Testis (tissue), 3 donors: ENCODE results near the gene SC5D. TPM values are rescaled to one million over a fixed set of nuclear protein-coding genes. Genes with fewer than 3 reads are reported as not detected.

Experiments
- DNase-seq: peaks from one replicate; pipeline ENCODE4 v3.0.0-alpha.2; 2019
- H3K27ac ChIP-seq, 2 donors: fragments of 200-600 bp; sonication (generic); one replicate each; pipeline ENCODE4 v1.5.1; 2019
- H3K27me3 ChIP-seq: fragments of 200-600 bp; sonication (generic); one replicate; pipeline ENCODE4 v1.5.1; 2019
- H3K36me3 ChIP-seq: fragments of 200-600 bp; sonication (generic); one replicate; pipeline ENCODE4 v1.5.1; 2017; ENCODE audit warnings: low read depth; ENCODE audit errors: missing control alignments
- H3K4me1 ChIP-seq: fragments of 200-600 bp; sonication (generic); one replicate; pipeline ENCODE4 v1.5.1; 2019
- H3K4me3 ChIP-seq, 2 donors: fragments of 200-600 bp; sonication (generic); one replicate each; pipeline ENCODE4 v1.5.1; 2017 to 2019
- H3K9me3 ChIP-seq: fragments of 200-600 bp; sonication (generic); one replicate; pipeline ENCODE4 v1.5.1; 2017
- CTCF ChIP-seq, 3 experiments: fragments of 450-650 bp in 2 of 3; fragments of 200-600 bp in 1 of 3; sonication (generic) in 1 of 3; IDR thresholded peaks; one replicate each; pipeline ENCODE4 v1.5.1; 2016 to 2019; ENCODE audit warnings: antibody characterized with exemption in 3 of 3, mild to moderate bottlenecking in 2 of 3, moderate library complexity in 1 of 3
- POLR2A ChIP-seq: fragments of 450-650 bp; IDR thresholded peaks from one replicate; pipeline ENCODE4 v1.6.1; 2017; ENCODE audit warnings: antibody characterized with exemption, mild to moderate bottlenecking, moderate library complexity
- WGBS, 2 donors: methylation state at CpG; one replicate each; pipeline ENCODE4 v1.1.5; 2018; 5-methylcytosine and 5-hydroxymethylcytosine counted together
- intact Hi-C: fragments of 100-400 bp; cut with DNase I; formaldehyde crosslinking; loops from one replicate; pipeline ENCODE4 v1.15.1; 2023; ENCODE audit warnings: low total_unique reads
- polyA plus RNA-seq: library from polyadenylated mRNA; stranded (reverse); fragments of 350-450 nt; fragmentation: Illumina TruSeq; extraction: RNeasy Lipid Tissue Mini Kit (QIAGEN cat#74804); gene quantifications from one replicate; pipeline ENCODE4 v1.2.3, GENCODE V29; 2014; ENCODE audit warnings: low read depth, low replicate concordance; ENCODE audit not compliant: insufficient read depth
- total RNA-seq, 2 donors: library from RNA; depleted of rRNA; stranded (reverse); fragments of >200 nt; gene quantifications; one replicate each; pipeline ENCODE4 v1.2.3, GENCODE V29; 2016

The SC5D gene
- total and polyA plus RNA-seq, 3 donors from 2014 or later = 34.6 to 46.4 (median 41.3) TPM

- intact Hi-C loops = no loop called here
Observed at GRCh38 chr11:121309688-121310087, 17.1 kb downstream of the SC5D start.

GRCh38 chr11:121310908-121311307 is 18.3 kb downstream of the SC5D start:
- TF ChIP-seq POLR2A = no peak
- TF ChIP-seq CTCF (IDR thresholded peaks at IDR 0.05) = no peak
- intact Hi-C loops = no loop called here
- Histone ChIP-seq H3K4me3 (no peak overlapping the region), H3K27me3 (no peaks in the 10 kb centered on the region), H3K36me3 (no peaks in the 10 kb centered on the region), H3K27ac (no peak overlapping the region), H3K4me1 (no peaks in the 10 kb centered on the region), H3K9me3 (no peaks in the 10 kb centered on the region)
- DNase-seq = no peak
- WGBS, 2 donors = 95% methylated on average over 1 of the region's 1 CpG

More at GRCh38 chr11:121309688-121310087, 17.1 kb downstream of the SC5D start:
- Histone ChIP-seq H3K9me3 (no peaks in the 10 kb centered on the region), H3K27me3 (no peaks in the 10 kb centered on the region), H3K4me1 (no peaks in the 10 kb centered on the region), H3K27ac (no peak overlapping the region), H3K36me3 (no peaks in the 10 kb centered on the region), H3K4me3 (no peak overlapping the region)
- 86 to 87% methylated on average over 4 of the region's 4 CpGs for WGBS, 2 donors
- TF ChIP-seq POLR2A (no peak), CTCF (IDR thresholded peaks at IDR 0.05) (no peak)
- DNase-seq = no peak

- H3K27me3 ChIP-seq = no peaks in the 10 kb centered on the region
- no peak overlapping the region for H3K4me3 ChIP-seq
- H3K9me3 ChIP-seq = no peaks in the 10 kb centered on the region
- no peak for TF ChIP-seq POLR2A
- no peak for TF ChIP-seq CTCF (IDR thresholded peaks at IDR 0.05)
- H3K36me3 ChIP-seq = no peaks in the 10 kb centered on the region
- H3K27ac ChIP-seq = no peak overlapping the region
- H3K4me1 ChIP-seq = no peaks in the 10 kb centered on the region
- no peak for DNase-seq
- intact Hi-C loops = no loop called here
Observed at GRCh38 chr11:121311373-121311772, 18.8 kb downstream of the SC5D start.

GRCh38 chr11:121312483-121312882 is 19.9 kb downstream of the SC5D start:
- Histone ChIP-seq H3K36me3 (no peaks in the 10 kb centered on the region), H3K27me3 (no peaks in the 10 kb centered on the region), H3K4me1 (no peaks in the 10 kb centered on the region), H3K4me3 (no peak overlapping the region), H3K27ac (no peak overlapping the region), H3K9me3 (no peaks in the 10 kb centered on the region)
- DNase-seq = no peak
- intact Hi-C loops = no loop called here
- 86 to 94% methylated on average over 2 of the region's 2 CpGs for WGBS, 2 donors
- TF ChIP-seq CTCF (IDR thresholded peaks at IDR 0.05) (no peak), POLR2A (no peak)
